Mucosa of rectum (tissue), 2 donors: Measurements from ENCODE around the gene PLEKHM2.
A peak's percentile ranks its signal among the peaks of the same experiment; 100 is the strongest.

Experiments used
- H3K27ac ChIP-seq, 2 donors: one replicate each; pipeline ENCODE4 v1.7.0; 2013; ENCODE audit warnings: inconsistent platforms in 2 of 2, low read depth in 2 of 2, low read length in 2 of 2
- H3K27me3 ChIP-seq, 2 donors: one replicate each; pipeline ENCODE4 v1.7.0; 2013; ENCODE audit warnings: low read length in 2 of 2; ENCODE audit not compliant: control insufficient read depth in 2 of 2, insufficient read depth in 2 of 2
- H3K36me3 ChIP-seq, 2 donors: one replicate each; pipeline ENCODE4 v1.7.0; 2013; ENCODE audit warnings: low read length in 2 of 2; ENCODE audit not compliant: control insufficient read depth in 2 of 2, insufficient read depth in 2 of 2
- H3K4me1 ChIP-seq, 2 donors: one replicate each; pipeline ENCODE4 v1.7.0; 2013; ENCODE audit warnings: low read length in 2 of 2, mild to moderate bottlenecking in 1 of 2; ENCODE audit not compliant: control insufficient read depth in 2 of 2, insufficient read depth in 2 of 2
- H3K4me3 ChIP-seq, 2 donors: one replicate each; pipeline ENCODE4 v1.7.0; 2013; ENCODE audit warnings: low read length in 2 of 2
- H3K9ac ChIP-seq, 2 donors: one replicate each; pipeline ENCODE4 v1.7.0; 2013; ENCODE audit warnings: low read length in 2 of 2, low read depth in 1 of 2, mild to moderate bottlenecking in 1 of 2
- H3K9me3 ChIP-seq, 2 donors: one replicate each; pipeline ENCODE4 v1.7.0; 2013; ENCODE audit warnings: low read length in 2 of 2; ENCODE audit not compliant: control insufficient read depth in 2 of 2
- donor health status: healthy.
- donor health status: Normal muscosa, but diverticular disease.

Gene PLEKHM2

GRCh38 chr1:15757575-15758342 lies 73.6 kb downstream of the PLEKHM2 start:
- Histone ChIP-seq H3K27ac (peak overlapping the region; percentile 89 to 91), H3K9me3 (no peaks in the 10 kb centered on the region), H3K9ac (peak overlapping the region; percentile 90 to 95), H3K36me3 (peaks cover 0 to 6% of the 10 kb centered on the region in 2 donors), H3K4me3 (peak overlapping the region; percentile 75 to 82), H3K27me3 (peaks cover 0 to 4% of the 10 kb centered on the region in 2 donors), H3K4me1 (peaks cover 25 to 49% of the 10 kb centered on the region in 2 donors)

- Histone ChIP-seq H3K36me3 (peaks cover 0 to 6% of the 10 kb centered on the region in 2 donors), H3K4me1 (peaks cover 25 to 49% of the 10 kb centered on the region in 2 donors), H3K27ac (peak within 1 kb of the TSS; percentile 89 to 91), H3K4me3 (peak within 1 kb of the TSS; percentile 75 to 82), H3K9ac (peak within 1 kb of the TSS; percentile 90 to 95), H3K9me3 (no peaks in the 10 kb centered on the region), H3K27me3 (peaks cover 0 to 4% of the 10 kb centered on the region in 2 donors)
Observed at GRCh38 chr1:15758343-15758931, 74.3 kb downstream of the PLEKHM2 start, which contains the start of gene FBLIM1. FBLIM1 (plus strand) TSS chr1:15758795; CDS start chr1:15764984, 6,189 bp downstream.

- Histone ChIP-seq H3K27ac (peak overlapping the region; percentile 56 to 74), H3K4me1 (peaks cover 29 to 53% of the 10 kb centered on the region in 2 donors), H3K4me3 (peak overlapping the region; percentile 48 to 66), H3K36me3 (peaks cover 0 to 6% of the 10 kb centered on the region in 2 donors), H3K9ac (peak overlapping the region; percentile 65 to 78), H3K27me3 (peaks cover 0 to 4% of the 10 kb centered on the region in 2 donors), H3K9me3 (no peaks in the 10 kb centered on the region)
Observed at GRCh38 chr1:15758953-15759661, 75.0 kb downstream of the PLEKHM2 start.

- peaks cover 41 to 63% of the 10 kb centered on the region in 2 donors for H3K4me1 ChIP-seq
- peak overlapping the region; percentile 65 to 74 for H3K27ac ChIP-seq
- peak overlapping the region in 1 of 2 donors; percentile 28 for H3K4me3 ChIP-seq
- H3K36me3 ChIP-seq: peaks cover 11 to 16% of the 10 kb centered on the region in 2 donors
- H3K9ac ChIP-seq: peak overlapping the region; percentile 9 to 31
- peaks cover 0 to 4% of the 10 kb centered on the region in 2 donors for H3K27me3 ChIP-seq
- H3K9me3 ChIP-seq: no peaks in the 10 kb centered on the region
Observed at GRCh38 chr1:15760520-15761211, 76.5 kb downstream of the PLEKHM2 start.

GRCh38 chr1:15761366-15762128 lies 77.4 kb downstream of the PLEKHM2 start:
- Histone ChIP-seq H3K9ac (no peak overlapping the region), H3K36me3 (peaks cover 13 to 19% of the 10 kb centered on the region in 2 donors), H3K4me1 (peaks cover 34 to 54% of the 10 kb centered on the region in 2 donors), H3K27ac (peak overlapping the region; percentile 65 to 74), H3K9me3 (no peaks in the 10 kb centered on the region), H3K4me3 (no peak overlapping the region), H3K27me3 (peaks cover 0 to under 1% of the 10 kb centered on the region in 2 donors)

- H3K27ac ChIP-seq: peak overlapping the region in 1 of 2 donors; percentile 4
- H3K36me3 ChIP-seq: peaks cover 19 to 26% of the 10 kb centered on the region in 2 donors
- H3K9me3 ChIP-seq: no peaks in the 10 kb centered on the region
- H3K27me3 ChIP-seq: no peaks in the 10 kb centered on the region
- peaks cover 33 to 47% of the 10 kb centered on the region in 2 donors for H3K4me1 ChIP-seq
- H3K9ac ChIP-seq: no peak overlapping the region
- no peak overlapping the region for H3K4me3 ChIP-seq
Observed at GRCh38 chr1:15762546-15762945, 78.4 kb downstream of the PLEKHM2 start.

GRCh38 chr1:15764269-15764764 lies 80.2 kb downstream of the PLEKHM2 start:
- H3K27ac ChIP-seq: peak overlapping the region; percentile 80 to 89
- no peaks in the 10 kb centered on the region for H3K9me3 ChIP-seq
- H3K9ac ChIP-seq: peak overlapping the region; percentile 32 to 34
- H3K36me3 ChIP-seq: peaks cover 34 to 40% of the 10 kb centered on the region in 2 donors
- H3K4me1 ChIP-seq: peaks cover 26 to 37% of the 10 kb centered on the region in 2 donors
- H3K4me3 ChIP-seq: peak overlapping the region; percentile 14 to 34
- H3K27me3 ChIP-seq: no peaks in the 10 kb centered on the region

- Histone ChIP-seq H3K27ac (peak overlapping the region; percentile 80 to 89), H3K4me1 (peaks cover 24 to 34% of the 10 kb centered on the region in 2 donors), H3K36me3 (peaks cover 34 to 40% of the 10 kb centered on the region in 2 donors), H3K9ac (peak overlapping the region in 1 of 2 donors; percentile 32), H3K27me3 (no peaks in the 10 kb centered on the region), H3K4me3 (peak overlapping the region; percentile 20 to 34), H3K9me3 (no peaks in the 10 kb centered on the region)
Observed at GRCh38 chr1:15764890-15765289, 80.8 kb downstream of the PLEKHM2 start.
